ENCODE measurements around the gene ACSF3. TPM values are rescaled to one million over a fixed set of nuclear protein-coding genes. Genes with fewer than 3 reads are reported as not detected.

ACSF3 gene
- total RNA-seq, 1 experiment from 2014 or later = 33.5 TPM

DNA sequence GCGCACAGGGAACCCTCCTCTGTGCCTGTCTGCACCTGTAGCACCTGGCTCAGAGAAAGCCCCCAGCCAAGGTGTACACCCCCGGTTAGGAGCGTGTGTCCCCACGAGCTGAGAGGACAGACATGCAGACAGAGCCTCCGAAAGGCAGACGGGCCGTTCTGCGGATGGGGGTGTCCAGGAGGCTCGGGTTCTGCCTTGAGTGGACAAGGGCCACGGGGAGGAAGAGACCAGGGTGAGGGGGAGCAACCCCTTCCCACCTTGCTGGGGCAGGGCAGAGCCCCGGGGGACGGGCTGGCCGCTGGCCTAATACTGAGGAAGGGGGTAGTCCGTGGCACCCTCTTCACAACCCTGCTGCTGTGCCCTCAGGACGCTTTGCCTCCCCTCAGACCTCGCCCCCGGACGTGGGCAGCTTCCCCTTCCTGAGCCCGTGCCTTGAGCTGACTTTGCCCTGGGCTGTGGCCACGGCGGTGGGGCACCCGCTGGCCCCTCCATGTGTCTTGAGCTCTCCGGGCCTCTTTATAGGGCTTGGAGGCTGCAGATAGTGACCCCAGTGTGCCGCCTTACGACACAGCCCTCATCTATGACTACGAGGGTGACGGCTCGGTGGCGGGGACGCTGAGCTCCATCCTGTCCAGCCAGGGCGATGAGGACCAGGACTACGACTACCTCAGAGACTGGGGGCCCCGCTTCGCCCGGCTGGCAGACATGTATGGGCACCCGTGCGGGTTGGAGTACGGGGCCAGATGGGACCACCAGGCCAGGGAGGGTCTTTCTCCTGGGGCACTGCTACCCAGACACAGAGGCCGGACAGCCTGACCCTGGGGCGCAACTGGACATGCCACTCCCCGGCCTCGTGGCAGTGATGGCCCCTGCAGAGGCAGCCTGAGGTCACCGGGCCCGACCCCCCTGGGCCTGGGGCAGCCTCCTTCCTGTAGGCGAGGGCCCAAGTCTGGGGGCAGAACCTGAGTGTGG is 101.0 kb downstream of the ACSF3 start:
- no peak for ATAC-seq
- DNase-seq = no peak
- TF ChIP-seq, protein P1, sequence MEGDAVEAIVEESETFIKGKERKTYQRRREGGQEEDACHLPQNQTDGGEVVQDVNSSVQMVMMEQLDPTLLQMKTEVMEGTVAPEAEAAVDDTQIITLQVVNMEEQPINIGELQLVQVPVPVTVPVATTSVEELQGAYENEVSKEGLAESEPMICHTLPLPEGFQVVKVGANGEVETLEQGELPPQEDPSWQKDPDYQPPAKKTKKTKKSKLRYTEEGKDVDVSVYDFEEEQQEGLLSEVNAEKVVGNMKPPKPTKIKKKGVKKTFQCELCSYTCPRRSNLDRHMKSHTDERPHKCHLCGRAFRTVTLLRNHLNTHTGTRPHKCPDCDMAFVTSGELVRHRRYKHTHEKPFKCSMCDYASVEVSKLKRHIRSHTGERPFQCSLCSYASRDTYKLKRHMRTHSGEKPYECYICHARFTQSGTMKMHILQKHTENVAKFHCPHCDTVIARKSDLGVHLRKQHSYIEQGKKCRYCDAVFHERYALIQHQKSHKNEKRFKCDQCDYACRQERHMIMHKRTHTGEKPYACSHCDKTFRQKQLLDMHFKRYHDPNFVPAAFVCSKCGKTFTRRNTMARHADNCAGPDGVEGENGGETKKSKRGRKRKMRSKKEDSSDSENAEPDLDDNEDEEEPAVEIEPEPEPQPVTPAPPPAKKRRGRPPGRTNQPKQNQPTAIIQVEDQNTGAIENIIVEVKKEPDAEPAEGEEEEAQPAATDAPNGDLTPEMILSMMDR (conservative IDR thresholded peaks at IDR 0.05; ENCODE audit: low read depth, low read length) = no peak
- TF ChIP-seq EZH2phosphoT487 (IDR thresholded peaks at IDR 0.05; ENCODE audit: borderline replicate concordance, low read length) (no peak), EZH2 (IDR thresholded peaks at IDR 0.05; ENCODE audit: low read length, unreplicated experiment) (no peak)
- no peaks in the 10 kb centered on the region for H3K4me1 ChIP-seq (ENCODE audit: insufficient read depth, low read length)
- no peaks in the 10 kb centered on the region for H3K9me3 ChIP-seq (ENCODE audit: low read length)
- H3K4me2 ChIP-seq (ENCODE audit: low read length) = no peak overlapping the region
- H3K27ac ChIP-seq (ENCODE audit: low read length) = no peak overlapping the region
- H3K79me2 ChIP-seq (ENCODE audit: low read length) = no peaks in the 10 kb centered on the region
- H3K9me2 ChIP-seq (replicated peaks; ENCODE audit: low read length) = no peaks in the 10 kb centered on the region
- ChIA-PET CTCF (no interaction called here), POLR2A (ENCODE audit: unreplicated experiment) (no interaction called here)
- intact Hi-C loops (cut with micrococcal nuclease) = no loop called here
- H3F3A ChIP-seq (ENCODE audit: low read length, unreplicated experiment) = no peaks in the 10 kb centered on the region
- no peaks in the 10 kb centered on the region for H3K27me3 ChIP-seq (ENCODE audit: low read length)
- H2AFZ ChIP-seq (ENCODE audit: low read length) = no peak overlapping the region
- no peaks in the 10 kb centered on the region for H4K20me1 ChIP-seq (ENCODE audit: low read length)
- no TSS peak for BruUV-seq (replicated peaks)
- no peak overlapping the region for H3K4me3 ChIP-seq (ENCODE audit: low read length)
- H3K36me3 ChIP-seq (ENCODE audit: low read depth, low read length) = no peaks in the 10 kb centered on the region
- H3K9ac ChIP-seq (ENCODE audit: low read length) = no peak overlapping the region

DNA sequence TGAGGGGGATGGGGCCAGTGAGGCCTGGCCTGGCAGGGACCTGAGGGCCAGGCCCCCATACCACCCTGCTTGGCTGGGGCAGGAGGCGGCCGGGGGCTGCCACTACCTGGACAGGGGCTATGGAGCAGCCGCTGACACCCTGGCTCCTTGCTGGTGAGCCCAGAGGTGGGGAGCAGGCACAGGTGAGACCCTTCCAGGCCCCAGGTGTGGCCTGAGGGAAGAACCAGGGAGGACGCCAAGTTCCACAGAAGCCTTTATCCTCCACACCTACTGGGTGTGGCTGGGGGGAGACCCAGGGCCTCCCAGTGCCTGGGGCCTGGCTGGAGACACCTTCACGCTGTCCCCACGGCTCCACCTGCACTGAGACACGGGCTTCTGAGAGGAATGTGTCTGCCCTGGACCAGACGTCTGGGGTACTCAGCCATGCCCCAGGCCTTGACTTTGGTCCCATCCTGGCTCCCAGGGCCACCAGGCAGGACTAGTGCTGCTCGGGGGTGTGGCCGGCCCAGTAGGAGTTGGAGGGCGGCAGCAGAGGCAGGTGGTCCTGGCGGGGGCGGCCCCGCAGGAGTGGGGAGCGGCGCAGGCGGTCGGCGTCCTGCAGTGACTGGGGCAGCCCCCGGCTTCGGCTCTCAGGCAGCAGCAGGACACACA is 102.0 kb downstream of the ACSF3 start:
- Histone ChIP-seq H3K9me2 (replicated peaks; ENCODE audit: low read length) (no peaks in the 10 kb centered on the region), H3K9me3 (ENCODE audit: low read length) (no peaks in the 10 kb centered on the region), H3K4me1 (ENCODE audit: insufficient read depth, low read length) (no peaks in the 10 kb centered on the region), H3K9ac (ENCODE audit: low read length) (no peak overlapping the region), H3K27me3 (ENCODE audit: low read length) (0 out of 2 replicates have a peak, but pooled peaks cover 2% of the 10 kb centered on the region), H3F3A (ENCODE audit: low read length, unreplicated experiment) (no peaks in the 10 kb centered on the region), H3K27ac (ENCODE audit: low read length) (no peak overlapping the region), H2AFZ (ENCODE audit: low read length) (no peak overlapping the region), H3K4me3 (ENCODE audit: low read length) (no peak overlapping the region), H3K4me2 (ENCODE audit: low read length) (no peak overlapping the region), H4K20me1 (ENCODE audit: low read length) (no peaks in the 10 kb centered on the region), H3K36me3 (ENCODE audit: low read depth, low read length) (no peaks in the 10 kb centered on the region), H3K79me2 (ENCODE audit: low read length) (no peaks in the 10 kb centered on the region)
- DNase-seq (no peak), ATAC-seq (no peak)
- ChIA-PET POLR2A (ENCODE audit: unreplicated experiment) (no interaction called here), CTCF (no interaction called here)
- TF ChIP-seq EZH2 (IDR thresholded peaks at IDR 0.05; ENCODE audit: low read length, unreplicated experiment) (no peak), EZH2phosphoT487 (IDR thresholded peaks at IDR 0.05; ENCODE audit: borderline replicate concordance, low read length) (no peak)
- TF ChIP-seq, protein P1 (conservative IDR thresholded peaks at IDR 0.05; ENCODE audit: low read depth, low read length) = no peak
- no TSS peak for BruUV-seq (replicated peaks)
- intact Hi-C loops (cut with micrococcal nuclease) = no loop called here
